SU-DHL-6 (cell line): ENCODE results near the gene MTG1.
"Not testable (repeated sequence)": the region's sequence is repeated elsewhere in the genome, so short reads cannot be mapped to it uniquely, and the experiment has no call there.

Experiments
- H2AFZ ChIP-seq: fragments of 200-600 bp; sonication (generic); 2 replicates; pipeline ENCODE4 v1.6.1; 2014; ENCODE audit warnings: low read depth, mild to moderate bottlenecking, moderate library complexity, mixed read lengths, antibody characterized with exemption, low read length; ENCODE audit not compliant: severe bottlenecking
- H3F3A ChIP-seq: fragments of 200-600 bp; shearing (Covaris generic); 2 replicates; pipeline ENCODE4 v1.6.0; 2016; ENCODE audit warnings: antibody characterized with exemption, mild to moderate bottlenecking; ENCODE audit not compliant: insufficient read depth
- H3K27ac ChIP-seq: fragments of 200-600 bp; sonication (generic); 2 replicates; pipeline ENCODE4 v1.5.1; 2016; ENCODE audit warnings: low read depth, mild to moderate bottlenecking, low read length, moderate library complexity, mixed read lengths
- H3K27me3 ChIP-seq: fragments of 200-600 bp; sonication (generic), shearing (Covaris generic); 2 replicates; pipeline ENCODE4 v1.6.0; 2014; ENCODE audit warnings: mild to moderate bottlenecking, low read length
- H3K36me3 ChIP-seq: fragments of 200-600 bp; sonication (generic); 2 replicates; pipeline ENCODE4 v1.6.1; 2014; ENCODE audit warnings: mild to moderate bottlenecking, low read length, mixed read lengths
- H3K4me2 ChIP-seq: fragments of 300-600, 200-600 bp; shearing (Covaris generic), sonication (generic); 2 replicates; pipeline ENCODE4 v1.6.0; 2014; ENCODE audit warnings: low read length, low read depth, mild to moderate bottlenecking; ENCODE audit not compliant: poor library complexity, severe bottlenecking
- H3K4me3 ChIP-seq: fragments of 200-600 bp; sonication (generic); 2 replicates; pipeline ENCODE4 v1.5.1; 2014; ENCODE audit warnings: antibody characterized with exemption, low read length, mild to moderate bottlenecking, mixed read lengths; ENCODE audit not compliant: insufficient read depth, poor library complexity, severe bottlenecking
- H3K79me2 ChIP-seq: fragments of 200-600 bp; sonication (generic); 2 replicates; pipeline ENCODE4 v1.6.1; 2014; ENCODE audit warnings: mild to moderate bottlenecking, low read length, moderate library complexity; ENCODE audit not compliant: insufficient read depth
- H3K9ac ChIP-seq: fragments of 200-600 bp; sonication (generic); 2 replicates; pipeline ENCODE4 v1.7.0; 2014; ENCODE audit warnings: mild to moderate bottlenecking, low read length
- H3K9me2 ChIP-seq: fragments of 200-600 bp; sonication (generic); replicated peaks from 2 replicates; pipeline ENCODE4 v1.6.1; 2014; ENCODE audit warnings: low read length; ENCODE audit not compliant: insufficient read depth
- H3K9me3 ChIP-seq: fragments of 200-600 bp; sonication (generic); 2 replicates; pipeline ENCODE4 v1.6.1; 2014; ENCODE audit warnings: low read length, mixed read lengths; ENCODE audit not compliant: insufficient read depth
- H4K20me1 ChIP-seq: fragments of 200-600 bp; sonication (generic); 2 replicates; pipeline ENCODE4 v1.6.1; 2014; ENCODE audit warnings: low read depth, mild to moderate bottlenecking, antibody characterized with exemption, low read length, moderate library complexity, mixed read lengths
- EZH2phosphoT487 ChIP-seq: fragments of 200-600 bp; sonication (generic), shearing (Covaris generic); conservative IDR thresholded peaks from 2 replicates; pipeline ENCODE4 v1.6.1; 2018; ENCODE audit warnings: mild to moderate bottlenecking, antibody characterized with exemption, low read length, moderate library complexity, mixed read lengths
- TF ChIP-seq, protein P1 (sequence below): fragments of 200-600 bp; sonication (generic); IDR thresholded peaks from one replicate; pipeline ENCODE4 v1.5.1; 2017; ENCODE audit warnings: antibody characterized with exemption, mild to moderate bottlenecking, low read length, moderate library complexity; ENCODE audit not compliant: insufficient read depth, poor library complexity, severe bottlenecking

MTG1 gene

DNA sequence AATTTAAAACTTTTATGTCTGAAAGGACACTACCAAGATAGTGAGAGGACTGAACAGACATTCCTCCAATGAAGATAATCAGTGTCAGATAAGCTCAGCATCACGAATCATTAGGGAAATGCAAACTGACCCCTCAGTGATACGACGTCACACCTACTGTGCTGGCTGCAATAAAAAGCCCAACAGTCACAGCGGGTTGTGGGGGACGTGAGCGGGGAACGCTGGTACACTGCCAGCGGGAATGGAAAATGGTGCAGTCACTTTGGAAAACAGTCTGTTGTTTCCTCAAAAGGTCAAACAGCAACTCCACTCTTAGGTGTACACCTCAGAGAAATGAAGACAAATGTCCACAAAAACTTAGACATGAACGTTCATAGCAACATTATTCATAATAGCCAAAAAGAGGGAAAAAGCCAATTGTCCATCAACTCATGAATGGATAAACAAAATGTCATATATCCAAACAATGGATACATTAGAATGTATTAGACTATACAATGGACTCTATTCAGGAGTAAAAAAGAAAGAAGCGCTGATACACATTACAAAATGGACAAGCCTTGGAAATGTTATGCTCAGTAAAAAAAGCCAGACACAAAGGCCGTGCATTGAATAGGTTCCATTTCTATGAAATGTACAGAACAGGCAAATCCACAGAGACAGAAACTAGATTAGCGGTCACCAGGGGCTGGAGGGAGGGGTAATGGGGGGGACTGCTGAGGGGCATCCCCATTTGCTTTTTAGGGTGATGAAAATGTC, 18.4 kb upstream of the MTG1 start:
- H3K79me2 ChIP-seq = no peaks in the 10 kb centered on the region
- no peak overlapping the region for H3K9ac ChIP-seq
- no peak for TF ChIP-seq EZH2phosphoT487
- TF ChIP-seq, protein P1, sequence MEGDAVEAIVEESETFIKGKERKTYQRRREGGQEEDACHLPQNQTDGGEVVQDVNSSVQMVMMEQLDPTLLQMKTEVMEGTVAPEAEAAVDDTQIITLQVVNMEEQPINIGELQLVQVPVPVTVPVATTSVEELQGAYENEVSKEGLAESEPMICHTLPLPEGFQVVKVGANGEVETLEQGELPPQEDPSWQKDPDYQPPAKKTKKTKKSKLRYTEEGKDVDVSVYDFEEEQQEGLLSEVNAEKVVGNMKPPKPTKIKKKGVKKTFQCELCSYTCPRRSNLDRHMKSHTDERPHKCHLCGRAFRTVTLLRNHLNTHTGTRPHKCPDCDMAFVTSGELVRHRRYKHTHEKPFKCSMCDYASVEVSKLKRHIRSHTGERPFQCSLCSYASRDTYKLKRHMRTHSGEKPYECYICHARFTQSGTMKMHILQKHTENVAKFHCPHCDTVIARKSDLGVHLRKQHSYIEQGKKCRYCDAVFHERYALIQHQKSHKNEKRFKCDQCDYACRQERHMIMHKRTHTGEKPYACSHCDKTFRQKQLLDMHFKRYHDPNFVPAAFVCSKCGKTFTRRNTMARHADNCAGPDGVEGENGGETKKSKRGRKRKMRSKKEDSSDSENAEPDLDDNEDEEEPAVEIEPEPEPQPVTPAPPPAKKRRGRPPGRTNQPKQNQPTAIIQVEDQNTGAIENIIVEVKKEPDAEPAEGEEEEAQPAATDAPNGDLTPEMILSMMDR = no peak
- H4K20me1 ChIP-seq = no peaks in the 10 kb centered on the region
- no peak overlapping the region for H2AFZ ChIP-seq
- no peak overlapping the region for H3K4me2 ChIP-seq
- no peaks in the 10 kb centered on the region for H3K27me3 ChIP-seq
- no peak overlapping the region for H3K4me3 ChIP-seq
- H3K27ac ChIP-seq = no peak overlapping the region
- no peaks in the 10 kb centered on the region for H3K9me2 ChIP-seq
- peaks cover 5% of the 10 kb centered on the region for H3F3A ChIP-seq
- H3K36me3 ChIP-seq = no peaks in the 10 kb centered on the region
- no peaks in the 10 kb centered on the region for H3K9me3 ChIP-seq

DNA sequence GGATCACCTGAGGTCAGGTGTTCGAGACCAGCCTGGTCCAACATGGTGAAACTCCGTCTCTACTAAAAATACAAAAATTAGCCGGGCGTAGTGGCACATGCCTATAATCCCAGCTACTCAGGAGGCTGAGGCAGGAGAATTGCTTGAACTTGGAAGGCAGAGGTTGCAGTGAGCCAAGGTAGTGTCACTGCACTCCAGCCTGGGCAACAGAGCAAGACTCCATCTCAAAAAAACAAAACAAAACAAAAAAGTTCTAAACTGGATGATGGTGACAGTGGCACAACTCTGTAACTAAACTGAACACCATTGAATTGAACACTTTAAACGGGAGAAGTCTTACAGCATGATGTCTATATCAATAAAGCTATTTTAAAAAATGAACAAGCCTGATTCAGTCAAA, 17.8 kb upstream of the MTG1 start:
- not testable (repeated sequence) for H3K9ac ChIP-seq, H4K20me1 ChIP-seq, H3K4me2 ChIP-seq, H3K27me3 ChIP-seq, H3K4me3 ChIP-seq, H3K9me3 ChIP-seq, H3K79me2 ChIP-seq, H3F3A ChIP-seq, H3K9me2 ChIP-seq, H2AFZ ChIP-seq, H3K36me3 ChIP-seq, H3K27ac ChIP-seq

DNA sequence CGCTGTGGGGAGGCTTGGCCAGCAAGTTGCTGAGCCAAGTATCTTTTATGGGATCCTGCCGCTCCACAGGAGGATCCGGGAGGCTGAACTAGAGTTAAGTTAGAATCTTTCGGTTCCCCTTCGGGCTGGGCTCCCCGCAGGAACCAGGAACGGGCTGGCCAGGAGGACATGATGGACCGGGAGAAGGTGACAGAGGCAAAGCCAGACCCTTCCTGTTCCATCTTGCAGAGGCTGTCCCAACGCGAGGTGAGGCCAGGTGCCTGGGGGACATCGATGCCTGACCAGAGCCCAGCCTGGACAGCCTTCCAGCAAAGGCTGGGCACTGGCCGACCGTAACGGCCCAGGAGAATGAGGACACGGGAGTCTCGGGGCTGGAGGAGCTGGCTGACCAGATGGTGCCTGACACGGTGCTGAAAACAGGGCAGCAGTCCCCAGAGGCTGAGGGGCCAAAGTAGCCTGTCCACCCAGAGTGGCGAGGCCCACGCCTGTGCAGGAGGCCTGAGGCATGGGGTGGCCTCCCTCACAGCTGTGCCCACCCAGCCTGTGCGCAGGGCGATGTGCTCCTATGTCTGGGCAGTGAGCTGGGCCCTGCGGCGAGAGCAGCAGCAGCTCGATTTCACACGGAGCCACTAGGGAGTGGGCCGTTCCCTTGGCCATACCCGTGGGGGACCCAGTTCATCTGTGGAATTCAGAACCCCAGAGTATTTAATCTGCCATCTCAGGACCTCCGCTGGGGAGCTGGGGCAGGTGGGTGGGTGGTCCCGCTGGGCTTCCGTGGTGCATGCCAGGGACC, 16.7 kb upstream of the MTG1 start:
- no peaks in the 10 kb centered on the region for H4K20me1 ChIP-seq
- no peaks in the 10 kb centered on the region for H3K79me2 ChIP-seq
- no peak overlapping the region for H3K4me2 ChIP-seq
- H3K4me3 ChIP-seq = no peak overlapping the region
- H3K9me2 ChIP-seq = no peaks in the 10 kb centered on the region
- peaks cover 5% of the 10 kb centered on the region for H3F3A ChIP-seq
- H3K36me3 ChIP-seq = no peaks in the 10 kb centered on the region
- H3K27ac ChIP-seq = no peak overlapping the region
- H3K9me3 ChIP-seq = no peaks in the 10 kb centered on the region
- H3K27me3 ChIP-seq = no peaks in the 10 kb centered on the region
- H3K9ac ChIP-seq = no peak overlapping the region
- no peak for TF ChIP-seq EZH2phosphoT487
- TF ChIP-seq, protein P1 = no peak
- no peak overlapping the region for H2AFZ ChIP-seq

DNA sequence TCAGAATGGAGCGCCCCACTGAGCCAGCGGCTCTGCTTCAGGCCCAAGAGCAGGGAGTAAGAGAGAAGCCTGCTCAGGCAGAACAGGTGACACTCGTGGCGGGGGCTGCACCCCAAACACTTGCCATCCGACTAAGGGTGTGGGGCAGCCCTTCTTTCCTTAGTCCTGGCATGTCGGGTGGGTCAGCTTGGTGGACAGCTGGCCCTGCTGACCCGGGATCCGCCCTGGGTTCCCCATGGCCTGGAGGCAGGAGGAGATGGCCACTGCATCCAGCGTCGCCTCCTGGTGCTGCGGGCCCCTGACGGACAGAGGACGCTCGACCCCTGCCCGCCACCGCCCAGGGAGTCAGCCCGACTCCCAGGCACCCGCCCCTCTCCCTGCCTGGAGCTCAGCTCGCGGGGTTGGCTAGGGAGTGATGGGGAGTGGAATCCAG, 16.1 kb upstream of the MTG1 start:
- H3K4me3 ChIP-seq = peak overlapping the region; percentile 76
- no peaks in the 10 kb centered on the region for H3K9me3 ChIP-seq
- H3K9me2 ChIP-seq = no peaks in the 10 kb centered on the region
- no peaks in the 10 kb centered on the region for H3K36me3 ChIP-seq
- H3K79me2 ChIP-seq = no peaks in the 10 kb centered on the region
- no peak overlapping the region for H3K27ac ChIP-seq
- H4K20me1 ChIP-seq = no peaks in the 10 kb centered on the region
- no peaks in the 10 kb centered on the region for H3K27me3 ChIP-seq
- peak overlapping the region; percentile 98 for H2AFZ ChIP-seq
- no peak for TF ChIP-seq EZH2phosphoT487
- TF ChIP-seq, protein P1 = no peak
- H3K4me2 ChIP-seq = peak overlapping the region; percentile 96
- H3F3A ChIP-seq = peaks cover 5% of the 10 kb centered on the region
- peak overlapping the region; percentile 64 for H3K9ac ChIP-seq
